CD4-positive, alpha-beta T cell treated with Interleukin-17A for 4 hours (primary cell): ENCODE data around the gene MGAT4A.
"Not testable (repeated sequence)": the region's sequence is repeated elsewhere in the genome, so short reads cannot be mapped to it uniquely, and the experiment has no call there.

Source experiments
- DNase-seq: peaks from one replicate; pipeline ENCODE4 v3.0.0-alpha.2; 2020; ENCODE audit warnings: mixed read lengths

The MGAT4A gene

GRCh38 chr2:98701230-98701629 is 29.7 kb downstream of the MGAT4A start:
- no peak for DNase-seq

GRCh38 chr2:98698896-98699295 is 32.0 kb downstream of the MGAT4A start:
- no peak for DNase-seq

- DNase-seq: no peak
Observed at GRCh38 chr2:98697651-98698337, 33.1 kb downstream of the MGAT4A start.

- DNase-seq: no peak
Observed at GRCh38 chr2:98696200-98696599, 34.7 kb downstream of the MGAT4A start.

GRCh38 chr2:98695255-98695654 is 35.7 kb downstream of the MGAT4A start:
- no peak for DNase-seq

GRCh38 chr2:98693477-98693876 is 37.5 kb downstream of the MGAT4A start:
- no peak for DNase-seq

GRCh38 chr2:98692090-98693054 is 38.6 kb downstream of the MGAT4A start:
- peak; percentile 27 for DNase-seq

GRCh38 chr2:98691303-98691702 is 39.6 kb downstream of the MGAT4A start:
- peak; percentile 14 for DNase-seq

GRCh38 chr2:98685930-98686887 is 44.7 kb downstream of the MGAT4A start:
- no peak for DNase-seq

- DNase-seq: no peak
Observed at GRCh38 chr2:98683728-98684127, 47.2 kb downstream of the MGAT4A start.

- DNase-seq: no peak
Observed at GRCh38 chr2:98676742-98677141, 54.2 kb downstream of the MGAT4A start.

- no peak for DNase-seq
Observed at GRCh38 chr2:98674233-98674964, 56.5 kb downstream of the MGAT4A start.

- no peak for DNase-seq
Observed at GRCh38 chr2:98669675-98670074, 61.3 kb downstream of the MGAT4A start.

GRCh38 chr2:98665677-98666076 is 65.3 kb downstream of the MGAT4A start:
- no peak for DNase-seq

- DNase-seq: peak; percentile 68
Observed at GRCh38 chr2:98664323-98664722, 66.6 kb downstream of the MGAT4A start.

- peak; percentile 44 for DNase-seq
Observed at GRCh38 chr2:98663511-98664090, 67.3 kb downstream of the MGAT4A start.

- not testable (repeated sequence) for DNase-seq
Observed at GRCh38 chr2:98659491-98659840, 71.5 kb downstream of the MGAT4A start.

GRCh38 chr2:98658816-98659490 is 72.0 kb downstream of the MGAT4A start:
- peak; percentile 12 for DNase-seq

GRCh38 chr2:98656800-98657199 is 74.1 kb downstream of the MGAT4A start:
- peak; percentile 36 for DNase-seq

GRCh38 chr2:98654699-98655495 is 76.0 kb downstream of the MGAT4A start:
- peak; percentile 62 for DNase-seq
